GDM1 (cell line): Measurements from ENCODE around the gene ATAD3C.

Experiments used
- DNase-seq: peaks from one replicate; lab custom pipeline; 2025; lab: John Stamatoyannopoulos, UW

Gene ATAD3C

GRCh38 chr1:1430992-1431844, 18.3 kb upstream of the ATAD3C start:
- DNase-seq = no peak

- no peak for DNase-seq
These were observed 17.6 kb upstream of the ATAD3C start for GRCh38 chr1:1431845-1432273.

GRCh38 chr1:1432274-1432950, 17.1 kb upstream of the ATAD3C start:
- DNase-seq = no peak

- no peak for DNase-seq
These were observed 16.3 kb upstream of the ATAD3C start for GRCh38 chr1:1432951-1433803.

- DNase-seq = no peak
These were observed 15.7 kb upstream of the ATAD3C start for GRCh38 chr1:1433804-1434130.

GRCh38 chr1:1434131-1434823, 15.2 kb upstream of the ATAD3C start:
- DNase-seq = peak; percentile 78

GRCh38 chr1:1434824-1435105, 14.7 kb upstream of the ATAD3C start:
- DNase-seq = no peak

GRCh38 chr1:1435106-1435903, 14.2 kb upstream of the ATAD3C start, which contains the start of gene VWA1:
VWA1 (plus strand) TSS chr1:1435690; CDS start chr1:1435749, 59 bp downstream.
- DNase-seq = peak; percentile 78

- DNase-seq = no peak
These were observed 13.4 kb upstream of the ATAD3C start for GRCh38 chr1:1435911-1436629.

GRCh38 chr1:1436630-1437032, 12.9 kb upstream of the ATAD3C start:
- no peak for DNase-seq

GRCh38 chr1:1437033-1437903, 12.2 kb upstream of the ATAD3C start:
- no peak for DNase-seq

GRCh38 chr1:1437904-1438376, 11.5 kb upstream of the ATAD3C start:
- DNase-seq = no peak

GRCh38 chr1:1438531-1439381, 10.7 kb upstream of the ATAD3C start:
- no peak for DNase-seq

GRCh38 chr1:1439546-1440261, 9.8 kb upstream of the ATAD3C start:
- DNase-seq = no peak

GRCh38 chr1:1440262-1441001, 9.1 kb upstream of the ATAD3C start:
- no peak for DNase-seq

GRCh38 chr1:1441002-1441888, 8.2 kb upstream of the ATAD3C start:
- peak; percentile 25 for DNase-seq
